Fibroblast of the aortic adventitia (primary cell): ENCODE results near the gene DDRGK1. TPM values are rescaled to one million over a fixed set of nuclear protein-coding genes. Genes with fewer than 3 reads are reported as not detected.
A peak's percentile ranks its signal among the peaks of the same experiment; 100 is the strongest.
"Not testable (repeated sequence)": the region's sequence is repeated elsewhere in the genome, so short reads cannot be mapped to it uniquely, and the experiment has no call there.

Source experiments
- DNase-seq: peaks from one replicate; pipeline ENCODE4 v3.0.0-alpha.2; 2010; ENCODE audit warnings: low read depth
- H3K4me3 ChIP-seq: 2 replicates; pipeline ENCODE4 v1.5.1; 2011; ENCODE audit warnings: low read depth, mild to moderate bottlenecking, control low read depth, low read length, moderate library complexity
- CTCF ChIP-seq: IDR thresholded peaks from 2 replicates; pipeline ENCODE4 v1.5.1; 2011; ENCODE audit warnings: mild to moderate bottlenecking, low read length, control low read depth, inconsistent platforms; ENCODE audit not compliant: insufficient read depth
- total RNA-seq: library from RNA; depleted of rRNA; stranded (reverse); fragments of >200 nt; gene quantifications from 2 replicates; pipeline ENCODE4 v1.2.3, GENCODE V29; 2012; ENCODE audit warnings: low replicate concordance

Gene DDRGK1
- total RNA-seq, 1 donor = 24.9 TPM

GRCh38 chr20:3157817-3158216 lies 46.7 kb downstream of the DDRGK1 start:
- DNase-seq = no peak
- no peak for TF ChIP-seq CTCF
- peak overlapping the region; percentile 43 for H3K4me3 ChIP-seq

DNA sequence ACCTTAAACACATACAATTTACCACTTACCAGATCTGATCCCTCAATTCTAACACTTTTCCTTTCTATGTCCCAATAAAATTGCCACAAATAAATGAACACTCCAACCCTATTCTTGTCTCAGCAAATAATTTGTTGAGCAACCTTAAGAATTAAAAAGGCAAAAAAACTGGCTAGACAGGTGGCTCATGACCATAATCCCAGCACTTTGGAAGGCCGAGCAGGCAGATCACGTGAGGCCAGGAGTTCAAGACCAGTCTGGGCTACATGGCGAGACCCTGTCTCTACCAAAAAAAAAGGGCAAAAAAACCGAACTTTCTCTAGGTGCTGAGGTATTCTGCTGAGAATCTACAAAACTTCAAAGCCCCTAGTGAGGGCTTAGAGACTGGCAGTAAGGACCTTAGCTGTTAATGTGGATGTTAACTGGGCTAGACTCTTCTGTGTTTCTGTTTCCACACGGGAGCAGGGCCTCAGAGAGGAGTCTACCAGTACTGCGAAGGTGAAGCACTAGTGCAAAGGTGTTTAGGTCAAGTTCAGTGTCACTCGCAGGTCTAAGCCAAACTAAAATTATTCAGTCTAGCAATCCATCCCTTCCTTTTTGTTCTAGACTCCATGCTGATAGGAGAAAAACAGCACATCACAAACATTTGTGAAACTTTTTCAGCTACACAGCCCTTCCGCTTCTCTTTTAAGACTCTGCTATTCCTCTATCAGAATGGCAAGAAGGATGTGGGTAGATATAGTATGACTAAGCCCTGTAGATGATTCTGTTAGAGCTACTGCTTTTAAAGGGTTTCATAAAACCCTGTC lies 47.5 kb downstream of the DDRGK1 start:
- TF ChIP-seq CTCF = no peak
- DNase-seq = peak; percentile 15
- H3K4me3 ChIP-seq = no peak overlapping the region

GRCh38 chr20:3152057-3152644 lies 52.3 kb downstream of the DDRGK1 start:
- peak; percentile 9 for DNase-seq

DNA sequence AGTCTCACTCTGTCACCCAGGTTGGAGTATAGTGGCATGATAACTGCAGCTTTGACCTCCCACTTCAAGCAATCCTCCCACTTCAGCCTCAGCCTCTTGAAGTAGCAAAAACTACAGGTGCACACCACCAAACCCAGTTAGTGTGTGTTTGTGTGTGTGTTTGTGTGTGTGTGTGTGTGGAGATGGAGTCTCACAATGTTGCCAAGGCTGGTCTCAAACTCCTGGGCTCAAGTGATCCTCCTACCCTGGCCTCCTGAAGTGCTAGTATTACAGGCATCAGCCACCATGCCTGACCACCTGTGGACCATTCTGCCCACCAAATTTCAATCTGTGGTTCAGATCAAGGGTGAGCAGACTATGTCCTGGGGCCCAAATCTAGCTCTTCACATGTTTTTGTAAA lies 53.6 kb downstream of the DDRGK1 start:
- DNase-seq = no peak
- no peak for TF ChIP-seq CTCF
- H3K4me3 ChIP-seq = no peak overlapping the region

More at GRCh38 chr20:3152057-3152644, 52.3 kb downstream of the DDRGK1 start:
- not testable (repeated sequence) for H3K4me3 ChIP-seq

DNA sequence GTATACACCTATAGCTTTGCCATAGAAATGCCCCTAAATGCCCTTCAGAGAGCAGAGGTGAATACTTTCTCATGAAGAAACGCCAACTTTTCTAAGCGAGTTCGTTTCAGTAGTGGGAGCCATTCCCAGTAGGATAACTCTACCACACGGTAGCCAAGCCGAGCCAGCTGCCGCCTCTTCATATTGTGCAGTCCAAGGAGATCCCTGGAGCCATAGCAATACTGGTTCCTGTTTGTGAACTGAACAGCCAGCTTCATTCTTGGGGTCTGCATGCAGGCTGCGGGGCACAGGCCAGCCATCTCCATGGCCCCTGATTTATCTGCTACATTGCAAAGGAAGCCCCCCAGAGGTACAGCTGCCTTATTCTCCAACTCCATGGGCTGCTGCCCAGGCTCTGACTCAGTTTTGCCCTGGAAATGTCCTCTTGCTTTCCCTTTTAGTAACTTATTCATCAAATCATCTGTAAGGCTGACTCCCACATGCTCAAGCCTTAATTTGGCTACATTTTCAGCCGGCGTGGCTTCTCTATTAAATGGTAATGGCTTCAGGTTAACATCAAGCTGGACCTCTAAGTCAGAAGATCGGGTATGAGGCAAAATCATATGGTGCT lies 57.6 kb downstream of the DDRGK1 start:
- no peak for DNase-seq
- TF ChIP-seq CTCF = no peak
- H3K4me3 ChIP-seq = no peak overlapping the region

DNA sequence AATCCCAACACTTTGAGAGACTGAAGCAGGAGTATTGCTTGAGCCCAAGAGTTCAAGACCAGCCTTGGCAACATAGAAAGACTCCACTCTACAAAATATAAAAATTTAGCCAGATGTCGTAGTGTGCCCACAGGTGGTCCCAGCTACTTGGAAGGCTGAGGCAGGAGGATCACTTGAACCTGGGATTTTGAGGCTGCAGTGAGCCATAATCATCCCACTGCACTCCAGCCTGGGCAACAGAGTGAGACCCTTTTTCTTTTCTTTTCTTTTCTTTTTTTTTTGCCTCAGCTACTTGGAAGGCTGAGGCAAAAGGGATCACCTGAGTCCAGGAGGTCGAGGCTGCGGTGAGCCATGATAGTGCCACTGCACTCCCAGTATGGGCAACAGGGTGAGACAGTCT lies 62.7 kb downstream of the DDRGK1 start:
- no peak for DNase-seq
- no peak for TF ChIP-seq CTCF
- no peak overlapping the region for H3K4me3 ChIP-seq

Other genes with a start within 250 kb of the DDRGK1 start
- gene GNRH2, start 161.1 kb downstream of the DDRGK1 start, total RNA-seq = not detected in 2 replicates
- gene MRPS26, start 158.6 kb downstream of the DDRGK1 start, total RNA-seq = 19.1 and 52.3 TPM in 2 replicates
- not detected in 2 replicates for gene OXT, start 133.1 kb downstream of the DDRGK1 start, total RNA-seq
- gene AVP, start 120.0 kb downstream of the DDRGK1 start, total RNA-seq = not detected in 2 replicates
- gene FASTKD5, start 44.8 kb downstream of the DDRGK1 start, total RNA-seq = 6.5 and 11.8 TPM in 2 replicates
- gene UBOX5, start 44.8 kb downstream of the DDRGK1 start, total RNA-seq = 0.82 and 4.4 TPM in 2 replicates
- 3.6 and 11.6 TPM in 2 replicates for gene LZTS3, start 31.1 kb downstream of the DDRGK1 start, total RNA-seq
- gene ITPA, start 4.8 kb upstream of the DDRGK1 start, total RNA-seq = 26.2 and 36.2 TPM in 2 replicates
- gene SLC4A11, start 34.5 kb upstream of the DDRGK1 start, total RNA-seq = 0.49 and 0.63 TPM in 2 replicates
- 9.6 and 13.3 TPM in 2 replicates for gene DNAAF9, start 203.0 kb upstream of the DDRGK1 start, total RNA-seq